NK-92 (cell line): ENCODE data around the gene ZNFX1.

ENCODE experiments used
- DNase-seq: peaks from one replicate; lab custom pipeline; 2025; ENCODE audit not compliant: unreplicated experiment; lab: John Stamatoyannopoulos, UW

The ZNFX1 gene

DNA sequence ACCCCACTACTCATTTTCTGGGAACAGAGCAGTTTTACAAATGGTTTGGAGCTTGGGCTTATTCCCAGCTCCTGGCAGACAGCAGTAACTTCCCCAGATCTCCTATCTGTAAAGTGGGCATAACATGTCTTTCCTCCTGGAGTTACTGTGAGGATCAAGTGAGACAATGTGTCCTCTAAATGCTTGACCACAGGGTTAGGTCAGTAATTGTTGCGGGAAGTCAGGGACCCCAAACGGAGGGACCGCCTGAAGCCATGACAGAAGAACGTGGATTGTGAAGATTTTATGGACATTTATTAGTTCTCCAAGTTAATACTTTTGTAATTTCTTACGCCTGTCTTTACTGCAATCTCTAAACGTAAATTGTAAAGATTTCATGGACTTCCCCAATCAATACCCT is 15.3 kb upstream of the ZNFX1 start:
- DNase-seq, result no peak

DNA sequence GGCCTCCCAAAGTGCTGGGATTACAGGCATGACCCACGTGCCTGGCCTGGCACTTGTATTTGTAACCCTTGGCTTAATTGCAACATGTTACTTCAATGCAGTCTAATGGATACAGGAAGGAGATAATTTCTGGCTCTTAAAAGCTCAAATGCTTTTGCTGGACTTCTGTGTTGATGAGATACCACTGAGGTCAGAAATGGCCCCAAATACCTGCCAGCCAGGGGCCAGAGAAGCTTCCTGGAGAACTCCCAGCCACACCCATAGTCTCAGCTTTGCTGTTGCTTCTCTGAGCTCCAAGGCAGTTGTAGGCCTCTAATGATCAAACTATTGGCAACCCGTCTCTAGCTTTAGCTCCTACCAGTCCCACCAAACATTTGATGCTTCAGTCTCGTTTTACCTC is 14.2 kb upstream of the ZNFX1 start:
- no peak for DNase-seq

DNA sequence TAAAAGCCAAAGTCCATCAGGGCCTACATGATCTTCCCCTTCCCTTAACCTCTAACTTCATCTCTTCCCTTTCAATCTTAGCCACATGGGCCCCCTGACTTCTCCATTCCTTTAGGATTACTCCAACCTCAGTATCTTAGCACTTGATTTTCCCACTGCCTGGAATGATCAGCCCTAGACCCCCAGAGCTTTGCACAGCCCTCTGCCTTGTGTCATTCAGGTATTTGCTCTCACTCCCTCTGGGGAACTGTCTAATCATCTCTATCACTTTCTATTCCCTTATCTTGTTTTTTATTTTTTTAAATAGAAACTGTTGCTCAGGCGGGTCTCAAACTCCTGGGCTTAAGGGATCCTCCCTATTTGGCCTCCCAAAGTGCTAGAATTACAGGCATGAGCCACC is 13.3 kb upstream of the ZNFX1 start:
- no peak for DNase-seq

DNA sequence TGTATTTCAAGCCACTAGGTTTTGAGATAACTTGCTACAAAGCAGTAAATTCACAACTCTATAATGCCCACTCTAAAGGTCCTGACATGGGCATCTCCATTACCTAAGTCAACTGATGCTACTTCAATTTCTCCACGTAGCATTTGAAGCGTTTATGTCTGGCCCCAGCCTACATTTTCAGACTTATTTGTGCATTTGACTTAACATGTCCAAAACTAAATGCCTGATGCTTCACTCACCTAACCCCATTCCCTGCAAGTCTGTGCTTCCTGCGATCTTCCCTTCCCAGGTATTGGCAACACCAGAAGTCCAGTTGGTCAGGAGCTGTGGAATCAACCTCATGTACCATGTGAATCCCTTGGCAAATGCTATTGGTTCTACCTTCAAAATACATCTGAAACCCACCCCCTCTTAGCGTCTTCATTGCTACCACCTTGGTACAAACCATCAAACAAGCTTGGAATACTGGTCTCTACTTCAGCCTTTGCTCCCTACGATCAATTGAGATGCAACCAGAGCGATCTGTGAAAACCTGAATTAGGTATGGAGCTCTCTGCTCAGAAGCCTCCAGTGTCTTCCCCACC is 12.8 kb upstream of the ZNFX1 start:
- DNase-seq, result no peak

DNA sequence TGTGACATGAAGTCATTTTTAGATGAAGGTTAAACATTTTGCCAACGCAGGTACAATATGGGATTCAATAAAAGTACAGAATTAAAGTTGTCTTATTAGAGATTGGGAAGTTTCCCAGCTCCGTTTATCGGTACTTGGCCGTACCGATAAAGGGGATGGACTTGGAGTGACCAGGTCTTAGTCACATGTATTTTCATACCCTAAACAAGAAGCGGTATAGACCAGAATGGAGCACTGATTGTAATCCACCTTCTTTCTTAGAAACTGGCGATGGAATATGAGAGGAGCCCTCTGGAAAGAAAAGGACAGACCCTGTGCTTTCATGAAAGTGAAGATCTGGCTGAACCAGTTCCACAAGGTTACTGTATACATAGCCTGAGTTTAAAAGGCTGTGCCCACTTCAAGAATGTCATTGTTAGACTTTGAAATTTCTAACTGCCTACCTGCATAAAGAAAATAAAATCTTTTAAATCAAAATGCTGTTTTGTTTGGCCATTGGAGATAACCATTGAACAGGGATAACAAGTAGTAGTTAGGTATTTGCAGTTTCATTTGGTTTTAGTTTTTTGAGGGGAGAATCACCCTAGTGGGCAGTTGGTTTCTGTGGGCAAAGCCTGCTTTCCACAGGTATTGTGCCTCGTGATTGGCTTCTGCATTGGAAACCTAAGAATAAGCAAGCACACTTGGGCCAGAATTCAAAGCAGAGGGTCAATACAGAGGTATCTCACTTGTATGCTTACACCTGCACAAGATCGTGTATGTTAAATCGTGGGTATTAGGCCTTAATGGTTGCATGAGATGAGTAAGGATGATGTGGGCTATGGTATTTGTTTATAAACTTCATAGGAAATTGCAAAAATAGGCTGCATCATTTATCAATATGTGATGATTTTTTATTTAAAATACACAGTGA is 11.2 kb upstream of the ZNFX1 start:
- no peak for DNase-seq

DNA sequence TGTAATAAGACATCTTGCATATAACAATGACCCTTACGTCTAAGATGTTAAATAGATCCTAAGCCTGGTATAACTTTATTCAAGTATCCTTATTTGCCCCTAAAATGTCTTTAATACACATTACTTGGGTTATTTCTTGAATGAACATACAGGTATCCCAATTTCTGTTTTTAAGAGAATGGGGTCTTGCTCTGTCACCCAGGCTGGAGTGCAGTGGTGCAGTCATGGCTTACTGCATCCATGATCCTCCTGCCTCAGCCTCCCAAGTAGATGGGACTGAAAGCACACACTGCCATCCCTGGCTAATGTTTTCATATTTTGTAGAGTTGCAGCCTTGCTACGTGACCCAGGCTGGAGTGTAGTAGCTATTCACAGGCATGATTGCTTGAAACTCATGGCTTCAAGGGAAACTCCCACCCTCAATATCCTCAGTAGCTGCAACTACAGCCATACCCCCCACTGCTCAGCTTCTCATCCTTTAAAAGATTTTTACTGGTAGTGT is 10.4 kb upstream of the ZNFX1 start:
- DNase-seq, result no peak

DNA sequence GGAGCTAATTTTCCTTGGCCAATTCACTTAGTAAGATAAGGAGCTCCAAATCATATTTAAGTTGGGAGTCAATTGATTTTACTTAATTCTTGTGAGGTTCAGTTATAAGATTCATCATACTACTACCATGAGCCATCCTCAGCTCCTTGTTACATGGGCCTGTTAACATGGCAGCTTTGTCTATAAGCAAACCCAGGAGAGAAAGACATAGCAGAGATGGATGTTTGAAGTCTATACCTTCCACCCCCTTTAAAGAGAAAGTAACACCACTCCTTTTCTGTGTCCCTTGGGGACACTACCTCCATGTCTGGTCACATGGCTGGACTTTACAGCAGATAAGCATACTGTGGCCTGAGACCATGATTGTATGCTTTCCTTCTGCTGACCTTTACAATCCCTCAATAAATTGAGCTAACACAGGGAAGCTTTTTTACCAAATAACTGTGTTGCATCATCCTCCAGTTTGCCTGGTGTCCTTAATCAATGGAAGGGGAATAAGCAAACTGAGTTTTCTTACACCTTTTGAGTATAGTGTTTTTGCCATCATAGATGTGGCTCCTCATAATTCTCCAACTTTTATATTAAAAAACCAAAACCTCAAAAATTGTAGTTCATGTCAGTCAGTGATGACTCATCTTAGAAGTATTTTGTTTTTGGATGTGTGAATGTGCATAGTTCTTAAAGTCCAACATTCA is 9.8 kb upstream of the ZNFX1 start:
- DNase-seq, result no peak

DNA sequence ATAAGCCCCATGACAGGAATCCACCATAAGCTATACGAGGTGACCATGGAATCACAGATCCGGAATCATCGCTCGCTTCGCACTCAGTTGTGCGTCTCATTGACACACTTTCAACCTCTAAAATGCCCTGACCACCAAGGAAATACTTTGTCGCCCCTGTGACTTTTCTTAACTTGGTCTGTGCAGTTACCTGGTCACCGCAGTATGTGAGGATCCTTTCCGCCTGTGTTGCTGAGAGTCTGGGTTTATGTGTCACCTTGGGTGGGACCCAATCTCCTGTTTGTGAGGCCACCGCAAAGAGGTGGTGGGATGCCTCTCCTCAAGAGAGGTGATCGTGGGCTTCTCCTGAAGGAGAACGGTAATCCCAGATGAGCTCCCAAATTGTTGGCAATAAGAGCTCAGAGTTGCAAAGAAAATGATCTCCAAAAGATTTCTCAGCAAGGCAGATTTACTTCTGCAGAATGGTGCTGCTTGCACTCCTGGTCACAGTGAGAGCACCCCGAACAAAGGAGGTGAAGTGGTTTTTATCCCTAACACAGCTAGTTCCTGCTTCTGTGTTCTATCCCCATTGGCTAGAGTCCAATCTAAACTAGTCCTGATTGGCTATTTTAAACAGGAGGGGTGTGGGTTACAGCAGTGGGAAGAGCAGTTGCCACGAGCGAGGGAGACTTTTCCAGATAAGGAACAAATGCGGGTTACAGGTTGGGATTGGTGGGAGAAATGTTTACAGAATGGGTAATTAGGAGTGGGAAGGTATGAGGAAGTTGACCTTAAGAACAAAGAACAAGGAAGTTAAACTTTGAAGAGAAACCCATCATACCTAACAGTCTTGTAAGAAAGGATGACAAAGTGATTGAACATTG is 9.1 kb upstream of the ZNFX1 start:
- no peak for DNase-seq

DNA sequence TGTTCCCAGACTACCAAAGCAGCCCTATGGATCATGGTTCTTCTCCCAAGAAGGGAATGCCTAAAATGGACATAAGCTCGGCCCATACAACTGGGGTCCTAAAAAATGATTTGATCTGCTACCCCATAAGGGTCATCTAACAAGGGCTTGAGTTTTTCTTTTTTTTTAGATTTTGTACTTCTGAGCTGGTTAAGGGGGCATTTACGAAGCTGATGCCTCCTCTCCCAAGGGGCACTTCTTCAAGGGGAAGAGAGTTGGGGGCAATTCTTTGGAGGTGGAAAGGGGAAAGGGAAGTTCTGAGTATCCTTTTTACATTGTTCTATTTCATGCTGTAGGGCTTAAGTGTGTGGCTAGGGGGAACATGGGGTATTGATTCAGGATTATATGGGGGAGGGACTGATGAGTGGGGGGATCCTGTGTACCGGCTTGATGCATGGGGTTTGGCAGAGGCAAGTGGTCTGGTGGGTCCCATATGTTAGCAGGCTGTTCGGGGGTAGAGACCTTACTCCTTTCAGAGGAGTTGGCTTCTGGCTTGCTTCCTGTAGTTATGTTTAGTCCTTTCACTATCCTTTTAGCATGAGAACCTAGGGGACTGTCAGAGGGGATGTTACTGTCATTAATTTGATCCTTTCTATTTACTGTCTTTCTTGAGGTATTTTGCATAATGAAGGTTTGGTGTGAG is 8.1 kb upstream of the ZNFX1 start:
- DNase-seq, result no peak

DNA sequence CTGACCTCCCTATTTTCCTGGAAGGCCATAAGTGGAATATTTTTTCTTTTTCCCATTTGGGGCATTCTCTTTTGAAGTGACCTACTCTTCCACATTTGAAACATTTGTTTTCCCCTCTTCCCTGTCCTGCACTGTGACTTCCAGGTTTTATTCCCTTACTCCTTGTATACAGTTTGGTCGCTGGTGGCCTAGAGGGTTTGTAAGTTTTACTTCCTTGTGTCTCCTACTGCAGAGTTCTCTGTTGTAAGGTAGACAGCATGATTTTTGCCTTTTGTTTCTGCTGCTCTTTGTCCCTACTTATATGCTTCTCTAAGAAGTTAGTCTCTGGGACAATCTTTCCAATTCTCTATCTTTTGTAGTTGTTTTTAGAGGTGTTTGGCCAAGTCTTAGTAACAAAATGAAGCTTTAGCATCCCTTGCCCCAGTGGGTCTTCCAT is 7.4 kb upstream of the ZNFX1 start:
- no peak for DNase-seq

DNA sequence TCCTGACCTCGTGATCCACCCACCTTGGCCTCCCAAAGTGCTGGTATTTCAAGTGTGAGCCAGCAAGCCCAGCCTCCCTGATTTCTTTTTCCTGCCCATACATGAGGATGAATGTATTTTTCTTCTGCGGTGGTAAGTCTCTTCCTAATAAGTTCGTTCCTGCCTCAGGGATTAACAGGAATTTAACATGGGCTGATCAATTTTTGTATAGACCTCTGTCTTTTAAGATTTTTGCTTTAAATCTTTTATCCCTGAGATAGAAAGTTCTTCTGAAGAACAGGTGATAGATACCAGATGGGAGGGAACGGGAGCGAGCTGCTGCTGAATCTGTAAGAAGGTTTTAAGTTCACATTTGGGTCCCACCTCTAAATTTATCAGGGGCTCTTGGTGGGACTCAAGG is 7.0 kb upstream of the ZNFX1 start:
- no peak for DNase-seq

DNA sequence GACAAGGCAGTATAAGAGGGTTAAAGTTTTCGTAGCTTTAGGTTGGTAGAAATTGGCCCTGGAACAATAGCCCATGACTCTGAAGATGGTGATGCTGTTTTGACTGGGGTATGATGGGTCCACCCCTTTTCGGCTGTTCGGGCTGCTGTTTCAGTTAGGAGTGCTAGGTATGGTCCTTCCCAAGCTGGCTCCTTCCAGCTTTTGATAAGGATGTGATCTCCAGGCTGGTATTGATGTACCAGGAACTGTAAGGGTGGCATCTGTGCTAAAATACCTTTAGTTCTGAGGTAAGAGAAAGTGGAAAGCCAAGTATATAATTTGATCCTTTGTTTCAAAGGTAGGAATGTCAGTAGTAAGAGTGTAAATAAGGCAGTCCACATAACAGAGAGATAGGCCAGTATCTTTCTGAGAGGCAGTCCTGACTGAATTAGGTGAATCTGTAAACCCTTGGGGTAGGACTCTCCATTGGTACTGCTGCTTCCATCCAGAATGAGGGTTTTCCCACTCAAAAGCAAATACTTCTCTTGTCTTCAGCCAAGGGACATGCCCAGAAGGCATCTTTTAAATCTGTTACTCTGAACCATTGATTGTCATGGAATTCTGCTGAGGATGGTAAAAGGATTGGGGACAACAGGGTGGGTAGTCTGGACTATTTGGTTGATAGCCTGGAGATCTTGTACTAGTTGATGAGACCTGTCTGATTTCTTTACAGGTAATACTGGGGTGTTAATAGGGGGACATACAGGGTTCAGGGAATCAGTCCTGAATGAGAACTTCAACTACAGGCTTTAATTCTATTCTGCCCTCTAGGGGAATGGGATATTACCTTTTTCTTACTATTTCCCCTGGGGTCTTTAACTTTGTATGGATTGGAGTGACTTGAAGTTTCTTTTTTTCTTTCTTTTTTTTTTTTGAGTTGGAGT is 6.1 kb upstream of the ZNFX1 start:
- no peak for DNase-seq

DNA sequence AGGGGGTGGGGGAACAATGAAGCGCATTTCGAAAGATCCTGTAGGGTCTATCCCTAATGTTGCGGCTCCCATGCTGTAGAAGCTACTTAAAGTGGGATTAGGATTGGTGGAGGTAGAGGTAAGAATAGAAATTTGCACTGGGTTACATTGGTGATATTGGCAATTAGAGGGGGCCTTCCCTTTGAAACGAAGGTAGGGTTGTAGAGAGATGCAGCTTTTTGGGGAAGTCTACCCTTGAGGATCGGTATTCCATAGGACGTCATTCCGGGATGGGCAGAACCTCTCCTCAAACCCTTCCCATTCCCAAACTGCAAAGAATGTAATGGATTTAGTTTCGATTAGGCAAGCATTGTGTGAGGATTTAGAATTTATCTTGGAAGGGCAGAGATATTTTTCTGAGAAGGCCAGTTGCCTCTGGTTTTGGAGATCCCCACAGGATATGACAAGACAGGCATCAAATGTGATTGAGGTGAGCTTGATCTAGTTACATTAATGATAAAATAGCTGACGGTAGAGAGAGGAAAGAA is 5.4 kb upstream of the ZNFX1 start:
- DNase-seq, result no peak

DNA sequence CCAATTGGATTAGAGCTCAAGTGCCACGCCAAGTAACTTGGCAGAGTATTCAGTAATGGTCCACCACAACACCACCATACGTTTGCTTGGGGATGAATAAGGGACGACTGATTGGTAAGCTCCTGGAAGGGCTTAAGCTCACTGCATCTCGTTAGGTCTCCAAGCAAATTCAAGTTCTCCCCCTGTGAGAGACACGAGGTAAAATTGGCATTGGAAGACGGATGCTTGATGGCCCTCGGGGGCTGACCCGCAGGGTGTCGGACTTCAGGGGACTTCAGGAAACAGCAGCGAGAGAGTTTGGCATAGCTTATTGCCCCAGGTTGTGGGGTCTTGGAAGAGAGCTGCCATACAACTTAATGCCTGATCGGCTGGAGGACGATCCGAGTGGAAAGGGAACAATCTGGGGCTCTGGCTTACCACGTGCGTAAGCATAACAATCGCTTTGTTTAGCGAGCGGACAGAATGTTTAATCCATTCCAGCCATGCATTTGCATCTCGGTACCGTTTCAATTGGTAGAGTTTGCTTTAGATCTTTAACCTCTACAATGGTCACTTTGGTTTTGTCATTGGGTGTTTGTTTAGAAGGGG is 4.8 kb upstream of the ZNFX1 start:
- DNase-seq, result no peak

DNA sequence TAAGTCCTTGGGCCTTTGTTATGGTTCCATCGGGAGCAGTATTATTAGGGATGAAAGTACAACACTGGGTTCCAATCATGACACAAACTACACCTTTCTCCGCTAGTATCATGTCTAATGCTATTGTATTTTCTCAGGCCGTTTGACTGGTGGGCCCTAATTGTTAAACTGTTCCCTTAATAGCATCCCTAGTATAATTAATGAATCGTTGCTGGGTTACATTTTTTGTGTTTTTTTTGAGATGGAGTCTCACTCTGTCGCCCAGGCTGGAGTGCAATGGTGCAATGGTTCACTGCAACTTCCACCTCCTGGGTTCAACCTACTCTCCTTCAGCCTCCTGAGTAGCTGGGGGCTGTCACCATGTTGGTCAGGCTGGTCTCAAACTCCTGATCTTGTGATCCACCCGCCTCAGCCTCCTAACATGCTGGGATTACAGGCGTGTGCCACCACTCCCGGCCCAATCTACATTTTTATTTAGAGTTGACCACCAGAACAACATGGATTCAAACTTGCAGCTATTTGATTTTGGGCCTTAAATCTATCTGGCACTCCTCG is 4.1 kb upstream of the ZNFX1 start:
- DNase-seq, result no peak

DNA sequence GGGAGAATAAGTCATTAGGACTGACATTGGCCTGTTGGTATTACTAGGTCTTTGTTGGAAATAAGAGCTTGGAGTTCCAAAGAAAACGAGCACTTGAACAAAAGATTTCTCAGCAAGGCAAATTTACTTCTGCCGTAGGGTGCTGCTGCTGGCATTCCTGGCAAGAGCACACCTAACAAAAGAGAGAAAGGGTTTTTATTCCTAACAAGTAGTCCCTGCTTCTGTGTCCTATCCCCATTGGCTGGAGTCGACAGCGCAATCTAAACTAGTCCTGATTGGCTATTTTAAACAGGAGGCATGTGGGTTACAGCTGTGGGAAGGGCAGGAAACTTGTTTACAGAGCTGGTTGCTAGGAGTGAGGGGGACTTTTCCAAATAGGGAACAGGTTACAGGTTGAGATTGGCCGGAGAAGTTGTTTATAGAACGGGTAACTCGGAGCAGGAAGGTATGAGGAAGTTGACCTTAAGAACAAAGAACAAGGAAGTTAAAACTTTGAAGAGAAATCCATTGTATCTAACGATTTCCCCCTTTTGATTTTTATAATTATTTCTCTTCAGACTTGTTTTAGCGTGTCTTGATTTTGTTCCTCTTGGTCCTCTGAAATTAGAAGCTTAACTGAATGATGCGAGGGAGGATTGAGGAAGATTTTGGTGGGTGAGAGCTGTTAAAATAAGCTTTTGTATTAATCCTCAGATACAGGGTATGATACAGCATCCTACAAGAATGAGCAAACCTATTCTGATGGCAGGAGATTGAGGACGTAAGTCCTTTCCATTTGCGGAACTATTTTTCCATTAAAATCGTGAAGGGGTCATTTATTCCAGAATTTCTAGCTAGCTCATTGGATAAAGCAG is 3.4 kb upstream of the ZNFX1 start:
- no peak for DNase-seq

DNA sequence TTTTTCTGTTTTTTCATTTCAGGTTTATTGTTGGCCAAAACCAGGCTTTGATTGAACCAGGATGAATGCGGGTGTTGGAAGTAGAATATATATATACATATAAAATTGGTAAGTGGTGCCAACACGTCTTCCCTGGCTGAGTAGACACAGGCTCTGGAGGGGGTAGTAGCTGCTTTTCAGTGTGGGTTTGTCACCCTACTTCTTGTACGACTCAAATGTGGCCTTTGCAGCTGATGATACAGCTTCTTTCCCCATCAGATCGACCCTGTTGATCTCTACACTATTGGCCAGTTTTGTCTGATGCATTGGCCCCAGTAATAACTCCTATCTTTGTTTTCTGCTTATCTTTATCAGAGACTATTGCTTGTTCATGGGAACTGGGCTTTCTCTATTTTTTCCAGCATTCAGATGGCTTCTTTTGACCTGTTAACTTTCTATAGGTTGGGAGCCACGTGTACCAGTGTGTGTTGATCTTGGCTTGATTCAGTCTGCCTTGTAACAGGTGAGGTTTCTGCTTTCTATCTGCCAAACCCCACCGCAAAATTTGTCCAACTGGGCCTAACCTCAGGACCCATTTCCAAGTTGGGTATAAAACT is 2.7 kb upstream of the ZNFX1 start:
- no peak for DNase-seq
